ENCODE results near the gene TNIP3. TPM values are rescaled to one million over a fixed set of nuclear protein-coding genes. Genes with fewer than 3 reads are reported as not detected.

TNIP3 gene
- total and polyA plus RNA-seq, 4 donors = 1.6 to 59.2 (median 7.2) TPM

GRCh38 chr4:121143131-121143530 lies 21.0 kb downstream of the TNIP3 start:
- Histone ChIP-seq H3K36me3 (ENCODE audit: control insufficient read depth in 4 of 4, insufficient read depth in 4 of 4, low read length in 4 of 4) (no peaks in the 10 kb centered on the region), H3K9ac (ENCODE audit: insufficient read depth in 1 of 2, low read length in 2 of 2) (no peak overlapping the region), H3K4me3 (no peak overlapping the region), H3K9me3 (ENCODE audit: control insufficient read depth in 4 of 4, insufficient read depth in 3 of 4, low read length in 3 of 4) (no peaks in the 10 kb centered on the region), H3K4me1 (ENCODE audit: control insufficient read depth in 5 of 5, insufficient read depth in 5 of 5, low read length in 5 of 5) (no peaks in the 10 kb centered on the region), H3K27me3 (ENCODE audit: control insufficient read depth in 3 of 3, insufficient read depth in 3 of 3, low read length in 2 of 3) (no peaks in the 10 kb centered on the region), H3K27ac (ENCODE audit: low read depth in 1 of 2, low read length in 1 of 2) (no peak overlapping the region)
- DNase-seq (no peak), ATAC-seq (ENCODE audit: insufficient read depth, low FRiP score) (no peak)
- TF ChIP-seq CTCF (IDR thresholded peaks at IDR 0.05; ENCODE audit: control extremely low read depth, extremely low read depth) = no peak

GRCh38 chr4:121140716-121141460 lies 23.2 kb downstream of the TNIP3 start:
- H3K9me3 ChIP-seq (ENCODE audit: control insufficient read depth in 4 of 4, insufficient read depth in 3 of 4, low read length in 3 of 4) = no peaks in the 10 kb centered on the region
- DNase-seq (no peak), ATAC-seq (ENCODE audit: insufficient read depth, low FRiP score) (no peak)
- no peak overlapping the region for H3K4me3 ChIP-seq
- H3K4me1 ChIP-seq (ENCODE audit: control insufficient read depth in 5 of 5, insufficient read depth in 5 of 5, low read length in 5 of 5) = no peaks in the 10 kb centered on the region
- no peaks in the 10 kb centered on the region for H3K27me3 ChIP-seq (ENCODE audit: control insufficient read depth in 3 of 3, insufficient read depth in 3 of 3, low read length in 2 of 3)
- H3K27ac ChIP-seq (ENCODE audit: low read depth in 1 of 2, low read length in 1 of 2) = no peak overlapping the region
- no peaks in the 10 kb centered on the region for H3K36me3 ChIP-seq (ENCODE audit: control insufficient read depth in 4 of 4, insufficient read depth in 4 of 4, low read length in 4 of 4)
- no peak overlapping the region for H3K9ac ChIP-seq (ENCODE audit: insufficient read depth in 1 of 2, low read length in 2 of 2)
- WGBS, 2 donors = 92 to 93% methylated on average over 5 of the region's 5 CpGs
- no peak for TF ChIP-seq CTCF (IDR thresholded peaks at IDR 0.05; ENCODE audit: control extremely low read depth, extremely low read depth)

GRCh38 chr4:121139533-121140222 lies 24.4 kb downstream of the TNIP3 start:
- WGBS, 2 donors = 74 to 79% methylated on average over 7 of the region's 7 CpGs
- no peak for DNase-seq
- ATAC-seq (ENCODE audit: insufficient read depth, low FRiP score) = no peak

More at GRCh38 chr4:121139533-121140222, 24.4 kb downstream of the TNIP3 start:
- H3K4me3 ChIP-seq = no peak overlapping the region
- H3K9ac ChIP-seq (ENCODE audit: insufficient read depth in 1 of 2, low read length in 2 of 2) = no peak overlapping the region
- H3K27ac ChIP-seq (ENCODE audit: low read depth in 1 of 2, low read length in 1 of 2) = no peak overlapping the region
- H3K4me1 ChIP-seq (ENCODE audit: control insufficient read depth in 5 of 5, insufficient read depth in 5 of 5, low read length in 5 of 5) = no peaks in the 10 kb centered on the region
- H3K36me3 ChIP-seq (ENCODE audit: control insufficient read depth in 4 of 4, insufficient read depth in 4 of 4, low read length in 4 of 4) = no peaks in the 10 kb centered on the region
- no peak for TF ChIP-seq CTCF (IDR thresholded peaks at IDR 0.05; ENCODE audit: control extremely low read depth, extremely low read depth)
- no peaks in the 10 kb centered on the region for H3K27me3 ChIP-seq (ENCODE audit: control insufficient read depth in 3 of 3, insufficient read depth in 3 of 3, low read length in 2 of 3)
- no peaks in the 10 kb centered on the region for H3K9me3 ChIP-seq (ENCODE audit: control insufficient read depth in 4 of 4, insufficient read depth in 3 of 4, low read length in 3 of 4)
